Dendritic cell treated with granulocyte-macrophage colony-stimulating factor and Interleukin-4, amounts not matched to agents 40 ng/mL and 50 ng/mL, for 4 days (primary cell): ENCODE measurements around the gene BCO2.
"Not testable (repeated sequence)": the region's sequence is repeated elsewhere in the genome, so short reads cannot be mapped to it uniquely, and the experiment has no call there.

Experiments
- H3K27ac Mint-ChIP-seq: one replicate; pipeline ENCODE4 v1.8.0; 2022; ENCODE audit warnings: mild to moderate bottlenecking, mixed read lengths
- H3K27me3 Mint-ChIP-seq: one replicate; pipeline ENCODE4 v1.8.0; 2022; ENCODE audit warnings: mild to moderate bottlenecking, mixed read lengths
- H3K36me3 Mint-ChIP-seq: one replicate; pipeline ENCODE4 v1.8.0; 2022; ENCODE audit warnings: low read depth, mixed read lengths
- H3K4me1 Mint-ChIP-seq: one replicate; pipeline ENCODE4 v1.8.0; 2022; ENCODE audit warnings: low read depth, mixed read lengths
- H3K4me3 Mint-ChIP-seq: one replicate; pipeline ENCODE4 v1.8.0; 2022; ENCODE audit warnings: mild to moderate bottlenecking, moderate library complexity, mixed read lengths
- H3K9me3 Mint-ChIP-seq: one replicate; pipeline ENCODE4 v1.8.0; 2022; ENCODE audit warnings: mixed read lengths
- intact Hi-C: fragments of 100-400 bp; cut with micrococcal nuclease; formaldehyde crosslinking; loops from one replicate; pipeline ENCODE4 v1.15.0; 2022

BCO2 gene

DNA sequence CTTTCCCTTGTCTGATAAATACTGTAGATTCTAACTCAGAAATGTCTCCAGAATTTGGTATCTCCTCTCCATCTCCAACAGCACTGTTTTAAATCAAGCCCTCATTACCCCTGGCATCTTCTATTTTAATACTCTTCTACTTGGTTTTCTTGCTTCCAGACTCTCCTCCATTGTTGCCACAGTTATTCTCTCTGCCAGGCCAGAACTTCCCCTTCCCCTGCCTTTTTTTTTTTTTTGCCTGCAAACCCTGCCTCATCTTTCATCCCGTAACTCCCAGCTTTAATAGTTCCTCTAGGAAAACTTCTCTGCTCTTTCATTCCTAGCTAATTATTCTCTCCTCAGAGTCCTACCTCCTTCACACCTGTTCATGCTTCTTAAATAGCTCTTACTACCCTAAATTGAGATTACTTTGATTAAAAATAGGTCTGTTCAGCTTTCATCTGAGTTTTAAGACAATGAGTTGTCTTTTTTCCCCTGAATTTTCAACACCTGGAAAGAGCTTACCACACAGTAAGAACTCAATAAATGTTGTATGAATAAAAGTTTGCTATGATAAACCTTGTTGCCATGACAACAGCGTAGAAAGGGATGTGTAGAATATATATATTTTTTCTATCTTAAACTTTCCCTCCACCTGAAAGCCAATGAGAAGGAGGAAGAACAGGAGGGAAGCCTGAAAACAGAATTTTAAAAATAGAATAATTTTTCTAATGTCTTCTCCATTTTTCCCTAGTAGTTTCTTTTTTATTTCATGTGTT, 15.0 kb upstream of the BCO2 start:
- Mint-ChIP-seq H3K36me3 (peaks cover 8% of the 10 kb centered on the region), H3K27me3 (no peaks in the 10 kb centered on the region), H3K4me1 (peaks cover 60% of the 10 kb centered on the region), H3K9me3 (no peaks in the 10 kb centered on the region), H3K4me3 (peak overlapping the region; percentile 71), H3K27ac (peak overlapping the region; percentile 99)
- intact Hi-C loops: no loop called here

- H3K36me3 Mint-ChIP-seq: peaks cover 8% of the 10 kb centered on the region
- peak overlapping the region; percentile 99 for H3K27ac Mint-ChIP-seq
- peaks cover 60% of the 10 kb centered on the region for H3K4me1 Mint-ChIP-seq
- H3K4me3 Mint-ChIP-seq: no peak overlapping the region
- intact Hi-C loops: no loop called here
- no peaks in the 10 kb centered on the region for H3K9me3 Mint-ChIP-seq
- H3K27me3 Mint-ChIP-seq: no peaks in the 10 kb centered on the region
Observed at GRCh38 chr11:112161012-112161411, 14.3 kb upstream of the BCO2 start.

- H3K27me3 Mint-ChIP-seq, intact Hi-C loops, H3K36me3 Mint-ChIP-seq, H3K9me3 Mint-ChIP-seq: not testable (repeated sequence)
- Mint-ChIP-seq H3K27ac (peak overlapping the region; percentile 77), H3K4me1 (peaks cover 68% of the 10 kb centered on the region), H3K4me3 (peak overlapping the region; percentile 42)
Observed at GRCh38 chr11:112162200-112162599, 13.1 kb upstream of the BCO2 start.

DNA sequence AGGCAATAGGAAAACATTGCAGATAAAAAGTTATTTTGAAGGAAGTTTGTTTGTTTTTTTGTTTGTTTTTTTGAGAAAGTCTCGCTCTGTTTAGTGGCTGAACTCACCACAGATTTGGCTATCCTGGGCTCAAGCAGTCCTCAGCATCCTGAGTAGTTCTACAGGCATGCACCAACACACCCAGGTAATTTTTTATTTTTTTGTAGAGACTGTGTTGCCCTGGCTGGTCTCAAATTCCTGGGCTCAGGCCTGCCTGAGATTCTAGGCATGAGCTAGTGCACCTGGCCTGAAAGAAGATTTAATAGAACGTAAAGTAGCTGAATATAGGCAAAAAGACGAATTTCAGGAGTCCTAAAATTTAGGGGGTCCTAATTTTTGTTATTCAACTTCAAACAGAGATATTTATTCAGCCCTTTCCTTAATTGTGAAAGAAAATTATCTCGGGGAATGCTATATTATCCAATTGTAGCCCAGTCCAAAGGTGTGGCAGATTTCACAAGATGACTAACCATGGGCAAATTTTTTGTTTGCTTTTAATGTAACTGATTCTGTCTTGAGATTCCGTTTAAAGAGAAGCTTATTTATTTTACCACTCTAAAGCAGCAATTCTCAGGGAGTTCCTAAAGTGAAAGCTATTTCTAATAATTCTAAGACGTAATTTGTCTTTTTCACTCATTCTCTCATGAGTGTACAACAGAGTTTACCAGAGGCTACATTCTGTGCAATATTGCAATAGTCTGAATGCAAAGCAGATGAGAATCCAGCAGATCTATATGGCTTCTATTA, 12.4 kb upstream of the BCO2 start:
- Mint-ChIP-seq H3K36me3 (peaks cover 8% of the 10 kb centered on the region), H3K27ac (peak overlapping the region; percentile 77), H3K4me3 (no peak overlapping the region), H3K9me3 (no peaks in the 10 kb centered on the region), H3K4me1 (peaks cover 61% of the 10 kb centered on the region), H3K27me3 (no peaks in the 10 kb centered on the region)
- intact Hi-C loops: no loop called here

GRCh38 chr11:112163875-112164685, 11.2 kb upstream of the BCO2 start, which contains the start of gene IL18:
TSS of gene IL18 (minus strand) at chr11:112164094. CDS start at chr11:112155053, 9,041 bp downstream.
- Mint-ChIP-seq H3K4me1 (peaks cover 59% of the 10 kb centered on the region), H3K9me3 (no peaks in the 10 kb centered on the region)

GRCh38 chr11:112165049-112165448, 10.3 kb upstream of the BCO2 start:
- no peak overlapping the region for H3K27ac Mint-ChIP-seq
- no peaks in the 10 kb centered on the region for H3K9me3 Mint-ChIP-seq
- intact Hi-C loops: no loop called here
- H3K4me1 Mint-ChIP-seq: peaks cover 49% of the 10 kb centered on the region
- H3K4me3 Mint-ChIP-seq: no peak overlapping the region
- no peaks in the 10 kb centered on the region for H3K27me3 Mint-ChIP-seq
- peaks cover 8% of the 10 kb centered on the region for H3K36me3 Mint-ChIP-seq

More at GRCh38 chr11:112163875-112164685, 11.2 kb upstream of the BCO2 start, which contains the start of gene IL18:
- Mint-ChIP-seq H3K36me3 (peaks cover 8% of the 10 kb centered on the region), H3K27ac (peak within 1 kb of the TSS; percentile 77), H3K27me3 (no peaks in the 10 kb centered on the region), H3K4me3 (peak within 1 kb of the TSS; percentile 87)
- intact Hi-C loops: no loop called here

DNA sequence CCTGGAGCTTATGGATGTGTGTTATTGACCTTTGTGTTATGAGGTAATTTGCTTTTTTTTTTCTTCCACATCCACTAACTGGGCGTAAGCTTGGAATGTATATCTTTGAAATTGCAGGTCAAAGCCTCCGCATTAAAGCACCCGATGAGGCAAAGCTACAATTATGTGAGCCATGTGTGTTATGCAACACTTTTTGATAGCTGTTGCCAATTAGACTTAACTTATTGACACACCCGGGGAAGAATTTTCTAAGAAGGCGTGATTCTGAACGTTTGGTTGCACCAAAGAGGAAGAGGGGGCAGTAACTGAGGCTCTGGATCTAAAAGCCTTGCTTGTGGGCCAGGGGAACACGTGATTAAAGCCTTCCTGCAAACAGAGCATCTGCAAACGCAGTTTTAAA, 8.8 kb upstream of the BCO2 start:
- no peak overlapping the region for H3K27ac Mint-ChIP-seq
- no peaks in the 10 kb centered on the region for H3K27me3 Mint-ChIP-seq
- no peak overlapping the region for H3K4me3 Mint-ChIP-seq
- peaks cover 8% of the 10 kb centered on the region for H3K36me3 Mint-ChIP-seq
- no peaks in the 10 kb centered on the region for H3K9me3 Mint-ChIP-seq
- intact Hi-C loops: no loop called here
- H3K4me1 Mint-ChIP-seq: peaks cover 34% of the 10 kb centered on the region

DNA sequence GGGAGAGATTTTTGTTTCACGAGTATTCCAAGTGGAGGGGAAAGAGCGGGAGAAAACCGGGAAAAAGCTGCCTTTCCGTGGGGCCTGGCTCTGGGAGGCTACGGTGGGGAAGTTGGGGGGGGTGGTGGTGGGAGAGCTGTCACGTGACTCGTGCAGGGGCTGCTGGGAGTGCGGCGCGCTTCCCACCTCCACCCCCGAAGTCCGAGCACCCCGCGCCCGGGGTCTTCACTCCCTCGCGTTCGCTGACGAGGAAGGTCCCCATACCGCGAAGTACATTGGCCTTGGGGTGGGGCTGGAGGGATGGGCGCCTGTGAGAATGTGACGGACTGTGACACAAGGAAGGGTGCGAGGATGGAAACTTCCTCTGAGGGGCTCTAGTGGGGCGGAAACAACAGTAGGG, 8.2 kb upstream of the BCO2 start, which contains the start of gene TEX12:
Gene TEX12, plus strand, starts transcription at position 228 of the 400 bp plus-strand sequence. CDS start 1,897 bp downstream, outside the sequence.
- Mint-ChIP-seq H3K27me3 (no peaks in the 10 kb centered on the region), H3K36me3 (peaks cover 4% of the 10 kb centered on the region), H3K9me3 (no peaks in the 10 kb centered on the region), H3K4me1 (peaks cover 28% of the 10 kb centered on the region), H3K27ac (no peak within 1 kb of the TSS), H3K4me3 (no peak within 1 kb of the TSS)
- intact Hi-C loops: no loop called here

DNA sequence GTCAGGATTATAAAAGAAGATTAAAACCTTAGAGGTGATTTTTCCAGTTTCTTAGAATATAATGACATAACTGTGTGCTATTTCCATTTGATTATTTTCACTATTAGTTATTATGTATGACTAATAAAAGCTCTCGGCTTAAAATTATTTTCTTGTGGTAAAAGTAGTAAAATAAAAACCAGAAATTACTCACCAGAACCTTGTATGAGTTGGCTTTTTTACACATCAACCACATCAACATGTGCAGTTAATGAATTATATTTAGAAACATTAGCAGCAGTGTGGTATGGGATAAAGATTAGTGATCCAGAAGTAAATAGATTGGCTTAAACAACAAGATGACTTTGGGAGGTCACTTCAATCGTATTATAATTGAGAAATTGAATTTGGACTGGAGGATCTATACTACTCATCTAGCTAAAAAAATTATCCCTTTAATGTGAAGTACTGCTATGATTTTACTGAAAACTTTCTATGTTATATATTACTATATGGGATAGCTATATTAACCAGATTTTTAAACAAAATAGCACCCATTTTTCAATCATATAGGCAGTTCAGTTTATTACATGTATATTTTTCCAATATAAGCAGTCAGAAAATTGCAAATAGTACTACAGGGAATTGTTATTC, 2.8 kb upstream of the BCO2 start:
- Mint-ChIP-seq H3K36me3 (no peaks in the 10 kb centered on the region), H3K9me3 (no peaks in the 10 kb centered on the region), H3K4me1 (peaks cover 12% of the 10 kb centered on the region), H3K4me3 (no peak overlapping the region), H3K27me3 (no peaks in the 10 kb centered on the region), H3K27ac (no peak overlapping the region)
- intact Hi-C loops: no loop called here

DNA sequence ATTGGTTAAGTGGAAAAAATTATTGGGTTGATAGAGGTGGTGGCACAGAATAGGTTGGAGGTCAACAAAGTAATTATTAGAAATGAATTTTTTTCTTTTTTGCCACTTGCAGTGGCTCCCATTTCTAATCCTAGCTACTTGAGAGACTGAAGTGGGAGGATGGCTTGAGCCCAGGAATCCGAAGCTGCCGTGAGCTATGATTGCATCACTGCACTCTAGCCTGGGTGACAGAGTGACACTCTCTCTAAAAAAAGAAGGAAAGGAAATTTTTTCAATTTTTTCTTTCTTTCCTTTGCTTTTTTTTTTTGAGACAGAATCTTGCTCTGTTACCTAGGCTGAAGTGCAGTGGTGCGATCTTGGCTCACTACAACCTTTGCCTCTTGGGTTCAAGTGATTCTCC, 2.2 kb upstream of the BCO2 start:
- Mint-ChIP-seq H3K4me1 (peaks cover 12% of the 10 kb centered on the region), H3K27ac (no peak overlapping the region), H3K4me3 (no peak overlapping the region), H3K9me3 (no peaks in the 10 kb centered on the region), H3K27me3 (no peaks in the 10 kb centered on the region), H3K36me3 (no peaks in the 10 kb centered on the region)
- intact Hi-C loops: no loop called here

DNA sequence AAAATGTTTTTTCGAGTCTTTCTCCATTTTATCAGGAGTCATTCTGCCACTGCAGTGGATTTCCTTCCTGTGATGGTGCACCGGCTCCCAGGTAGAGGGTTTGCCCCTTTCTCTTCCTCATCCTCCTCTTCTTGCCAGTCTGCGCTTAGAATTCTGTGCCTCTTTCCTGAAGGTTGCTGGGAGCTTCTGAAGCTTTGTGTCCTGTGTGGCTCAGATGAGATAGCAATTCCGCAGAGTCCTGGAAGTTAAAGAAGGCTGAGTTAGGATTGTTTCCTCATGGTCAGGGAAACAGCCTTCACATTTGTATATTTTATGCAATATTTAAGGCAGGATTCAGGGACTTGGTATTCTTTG, 264 bp downstream of the BCO2 start:
- Mint-ChIP-seq H3K27me3 (no peaks in the 10 kb centered on the region), H3K9me3 (no peaks in the 10 kb centered on the region), H3K4me1 (peaks cover 27% of the 10 kb centered on the region), H3K36me3 (no peaks in the 10 kb centered on the region), H3K4me3 (no peak overlapping the region), H3K27ac (peak overlapping the region; percentile 73)
- intact Hi-C loops: loop anchor here (2.0 to 5.0 kb wide), 2 partner anchors 63 to 243 kb away; no protein-coding TSS in a partner anchor

DNA sequence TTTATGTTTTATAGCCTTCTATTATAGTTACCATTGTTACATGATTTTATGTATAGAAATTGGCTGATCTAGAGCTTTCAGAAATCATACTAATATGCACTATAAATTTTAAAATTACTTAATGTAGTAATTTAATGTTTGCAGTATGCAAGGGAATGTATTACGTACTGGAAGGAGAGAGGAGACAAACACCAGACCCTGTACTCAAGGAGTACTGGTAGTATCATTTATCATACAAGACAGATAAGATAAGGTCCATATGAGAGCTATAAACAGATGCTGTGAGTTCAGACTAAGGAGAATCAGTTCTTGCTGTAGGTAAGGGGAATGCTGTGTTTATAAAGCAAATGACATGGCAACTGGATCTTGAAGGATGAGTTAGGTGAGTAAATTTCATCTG, 765 bp downstream of the BCO2 start:
- intact Hi-C loops: loop anchor here (5.0 kb wide), 1 partner anchor 244 kb away; no protein-coding TSS in a partner anchor

DNA sequence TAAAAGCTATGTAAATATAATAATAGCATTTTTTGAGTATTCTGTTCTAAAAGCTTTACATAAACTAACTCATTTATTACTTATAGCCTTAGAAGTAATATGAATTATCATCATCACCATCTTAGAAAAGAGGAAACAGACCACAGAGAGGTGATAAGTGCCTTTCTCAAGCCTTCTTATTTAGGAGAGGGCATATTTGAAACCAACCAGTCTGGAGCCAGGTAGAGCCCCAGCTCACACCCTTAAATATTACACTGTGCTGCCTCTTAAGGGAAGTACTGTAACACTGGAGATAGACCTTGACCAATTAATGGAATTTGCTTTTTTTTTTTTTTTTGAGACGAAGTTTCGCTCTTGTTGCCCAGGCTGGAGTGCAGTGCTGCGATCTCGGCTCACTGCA, 2.3 kb downstream of the BCO2 start:
- no peak overlapping the region for H3K4me3 Mint-ChIP-seq
- no peaks in the 10 kb centered on the region for H3K27me3 Mint-ChIP-seq
- no peaks in the 10 kb centered on the region for H3K36me3 Mint-ChIP-seq
- H3K4me1 Mint-ChIP-seq: peaks cover 27% of the 10 kb centered on the region
- intact Hi-C loops: loop anchor here (5.0 kb wide), 1 partner anchor 245 kb away; no protein-coding TSS in a partner anchor
- H3K9me3 Mint-ChIP-seq: no peaks in the 10 kb centered on the region
- H3K27ac Mint-ChIP-seq: no peak overlapping the region

More for the DNA sequence above, 765 bp downstream of the BCO2 start:
- no peak overlapping the region for H3K4me3 Mint-ChIP-seq
- H3K36me3 Mint-ChIP-seq: no peaks in the 10 kb centered on the region
- H3K4me1 Mint-ChIP-seq: peaks cover 27% of the 10 kb centered on the region
- no peaks in the 10 kb centered on the region for H3K27me3 Mint-ChIP-seq
- no peaks in the 10 kb centered on the region for H3K9me3 Mint-ChIP-seq
- H3K27ac Mint-ChIP-seq: no peak overlapping the region
